Measurements from ENCODE around the gene DEPDC1B.

DNA sequence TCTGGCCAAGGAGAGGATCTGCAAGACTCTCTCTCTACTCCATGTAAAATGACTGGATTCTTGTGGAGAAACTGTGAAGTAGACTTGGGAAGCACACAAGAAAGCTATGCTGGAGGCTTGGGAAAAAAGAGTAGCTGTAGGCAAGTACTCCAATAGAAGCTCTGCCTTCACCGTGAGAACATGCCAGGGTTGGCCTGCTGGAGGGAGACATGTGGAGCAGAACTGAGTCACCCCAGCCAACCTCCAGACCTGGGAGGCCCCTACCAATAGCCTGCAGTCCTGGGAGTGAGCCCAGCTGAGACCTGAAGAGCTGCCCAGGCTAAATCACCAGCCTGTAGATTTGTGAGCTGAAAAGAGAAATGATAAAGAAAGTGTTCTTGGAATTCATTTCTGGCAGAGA lies 66.6 kb downstream of the DEPDC1B start:
- TF ChIP-seq, protein P1, sequence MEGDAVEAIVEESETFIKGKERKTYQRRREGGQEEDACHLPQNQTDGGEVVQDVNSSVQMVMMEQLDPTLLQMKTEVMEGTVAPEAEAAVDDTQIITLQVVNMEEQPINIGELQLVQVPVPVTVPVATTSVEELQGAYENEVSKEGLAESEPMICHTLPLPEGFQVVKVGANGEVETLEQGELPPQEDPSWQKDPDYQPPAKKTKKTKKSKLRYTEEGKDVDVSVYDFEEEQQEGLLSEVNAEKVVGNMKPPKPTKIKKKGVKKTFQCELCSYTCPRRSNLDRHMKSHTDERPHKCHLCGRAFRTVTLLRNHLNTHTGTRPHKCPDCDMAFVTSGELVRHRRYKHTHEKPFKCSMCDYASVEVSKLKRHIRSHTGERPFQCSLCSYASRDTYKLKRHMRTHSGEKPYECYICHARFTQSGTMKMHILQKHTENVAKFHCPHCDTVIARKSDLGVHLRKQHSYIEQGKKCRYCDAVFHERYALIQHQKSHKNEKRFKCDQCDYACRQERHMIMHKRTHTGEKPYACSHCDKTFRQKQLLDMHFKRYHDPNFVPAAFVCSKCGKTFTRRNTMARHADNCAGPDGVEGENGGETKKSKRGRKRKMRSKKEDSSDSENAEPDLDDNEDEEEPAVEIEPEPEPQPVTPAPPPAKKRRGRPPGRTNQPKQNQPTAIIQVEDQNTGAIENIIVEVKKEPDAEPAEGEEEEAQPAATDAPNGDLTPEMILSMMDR (IDR thresholded peaks at IDR 0.05): no peak
- TF ChIP-seq POLR2AphosphoS5 (IDR thresholded peaks at IDR 0.05): no peak
